MM.1S (cell line): ENCODE data around the gene STK10.

Source experiments
- CTCF ChIP-seq: fragments of 300-600 bp; sonication (generic); IDR thresholded peaks from 2 replicates; pipeline ENCODE4 v1.5.1; 2016; ENCODE audit warnings: antibody characterized with exemption, low read length, mixed read lengths
- EZH2 ChIP-seq: fragments of 300-600 bp; sonication (generic); optimal IDR thresholded peaks from 2 replicates; pipeline ENCODE3; 2017; ENCODE audit warnings: low read depth, mild to moderate bottlenecking, antibody characterized with exemption, low read length, mixed read lengths

GRCh38 chr5:172090976-172091547 is 97.0 kb downstream of the STK10 start:
- TF ChIP-seq CTCF (no peak), EZH2 (no peak)
